Upper lobe of left lung (tissue), 4 donors: Measurements from ENCODE around the gene C6orf62.

Source experiments
- EP300 ChIP-seq, 4 donors: sonication (generic); formaldehyde crosslinking; IDR thresholded peaks; one replicate each; pipeline ENCODE4 v1.5.1; 2017; ENCODE audit warnings: antibody characterized with exemption in 4 of 4, control low read depth in 2 of 4
- POLR2A ChIP-seq, 4 donors: fragments of 450-650 bp; IDR thresholded peaks; one replicate each; pipeline ENCODE4 v1.5.1; 2016 to 2017; ENCODE audit warnings: antibody characterized with exemption in 4 of 4, mild to moderate bottlenecking in 2 of 4
- POLR2AphosphoS5 ChIP-seq, 2 donors: sonication (generic); formaldehyde crosslinking; IDR thresholded peaks; one replicate each; pipeline ENCODE4 v1.5.1; 2017; ENCODE audit warnings: antibody characterized with exemption in 2 of 2
- TF ChIP-seq, protein P1 (sequence below), 6 experiments: fragments of 450-650 bp in 4 of 6; fragments of 200-600 bp in 2 of 6; sonication (generic) in 2 of 6; IDR thresholded peaks; one replicate each; pipeline ENCODE4 v1.5.1; 2016 to 2019; ENCODE audit warnings: antibody characterized with exemption in 6 of 6

GRCh38 chr6:24744911-24745310, 26.0 kb upstream of the C6orf62 start:
- TF ChIP-seq, protein P1, sequence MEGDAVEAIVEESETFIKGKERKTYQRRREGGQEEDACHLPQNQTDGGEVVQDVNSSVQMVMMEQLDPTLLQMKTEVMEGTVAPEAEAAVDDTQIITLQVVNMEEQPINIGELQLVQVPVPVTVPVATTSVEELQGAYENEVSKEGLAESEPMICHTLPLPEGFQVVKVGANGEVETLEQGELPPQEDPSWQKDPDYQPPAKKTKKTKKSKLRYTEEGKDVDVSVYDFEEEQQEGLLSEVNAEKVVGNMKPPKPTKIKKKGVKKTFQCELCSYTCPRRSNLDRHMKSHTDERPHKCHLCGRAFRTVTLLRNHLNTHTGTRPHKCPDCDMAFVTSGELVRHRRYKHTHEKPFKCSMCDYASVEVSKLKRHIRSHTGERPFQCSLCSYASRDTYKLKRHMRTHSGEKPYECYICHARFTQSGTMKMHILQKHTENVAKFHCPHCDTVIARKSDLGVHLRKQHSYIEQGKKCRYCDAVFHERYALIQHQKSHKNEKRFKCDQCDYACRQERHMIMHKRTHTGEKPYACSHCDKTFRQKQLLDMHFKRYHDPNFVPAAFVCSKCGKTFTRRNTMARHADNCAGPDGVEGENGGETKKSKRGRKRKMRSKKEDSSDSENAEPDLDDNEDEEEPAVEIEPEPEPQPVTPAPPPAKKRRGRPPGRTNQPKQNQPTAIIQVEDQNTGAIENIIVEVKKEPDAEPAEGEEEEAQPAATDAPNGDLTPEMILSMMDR (IDR thresholded peaks at IDR 0.05) = no peak
- TF ChIP-seq POLR2A (IDR thresholded peaks at IDR 0.05) (peak in 1 of 4 donors; percentile 38), POLR2AphosphoS5 (IDR thresholded peaks at IDR 0.05) (no peak), EP300 (IDR thresholded peaks at IDR 0.05) (no peak)
